GM20431 (cell line): Measurements from ENCODE around the gene APBA1.
"Not testable (repeated sequence)": the region's sequence is repeated elsewhere in the genome, so short reads cannot be mapped to it uniquely, and the experiment has no call there.

Experiments
- in situ Hi-C: fragments of 300-500 bp; cut with MseI, MboI; formaldehyde crosslinking; loops from one replicate; pipeline ENCODE4 v1.15.0; 2020; ENCODE audit warnings: low sequenced_read_pairs; ENCODE audit not compliant: unreplicated experiment

Gene APBA1

GRCh38 chr9:69611221-69611620 is 61.0 kb downstream of the APBA1 start:
- in situ Hi-C loops: no loop called here

DNA sequence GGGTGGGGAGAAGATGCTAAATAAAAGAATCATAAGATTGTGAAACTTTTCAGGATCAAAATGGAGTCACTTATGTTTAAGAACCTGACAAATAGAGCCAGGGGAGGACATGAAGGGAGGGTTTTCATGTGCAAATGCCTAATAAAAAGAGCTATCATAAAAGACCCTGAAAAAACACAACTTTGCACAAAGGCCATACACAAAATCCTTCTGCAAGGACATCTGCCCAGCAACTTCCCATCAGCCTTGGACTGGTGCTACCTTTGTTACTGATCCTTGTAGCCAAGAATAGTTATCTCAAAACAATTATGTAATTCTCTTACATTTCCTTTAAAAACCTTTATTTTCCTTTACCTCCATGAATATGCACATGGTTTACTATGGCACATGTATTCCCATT is 63.0 kb downstream of the APBA1 start:
- in situ Hi-C loops: no loop called here

DNA sequence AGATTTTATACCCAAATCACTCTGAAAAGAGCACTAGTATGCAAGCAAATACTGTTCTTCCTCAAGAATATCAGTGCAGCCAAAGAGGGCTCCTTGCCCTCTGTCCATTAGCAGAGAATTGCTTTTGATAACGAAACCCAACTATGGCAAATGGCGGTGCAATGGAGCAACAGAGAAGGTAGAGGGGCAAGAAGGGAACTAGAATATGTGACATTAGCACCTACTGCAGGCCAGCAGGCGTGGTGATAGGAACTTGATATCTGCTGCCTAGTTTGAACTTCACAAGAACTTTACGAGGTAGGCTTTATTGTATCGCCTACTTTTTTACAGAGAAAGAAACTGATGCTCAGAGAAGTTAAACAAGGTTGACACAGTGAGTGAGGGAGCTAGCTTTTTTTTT is 66.1 kb downstream of the APBA1 start:
- in situ Hi-C loops: no loop called here

DNA sequence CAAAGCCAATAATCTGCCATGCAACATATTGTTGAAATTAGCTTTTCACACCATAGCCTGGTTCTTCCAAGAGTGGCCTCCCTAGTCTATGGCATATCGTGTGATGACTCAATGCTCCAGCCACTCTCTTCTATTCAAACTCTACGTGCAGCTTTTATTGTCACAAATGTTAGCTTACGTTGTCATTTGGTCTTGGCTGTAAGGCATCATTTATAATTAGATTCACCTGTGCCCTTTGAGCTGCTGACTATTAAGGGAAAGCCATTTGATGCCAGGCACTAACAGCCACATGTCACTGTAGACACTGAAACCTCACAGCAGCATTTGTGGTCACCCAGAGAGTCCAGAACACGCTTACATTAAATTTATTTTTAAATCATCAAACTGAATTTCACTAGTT is 66.8 kb downstream of the APBA1 start:
- in situ Hi-C loops: no loop called here

- in situ Hi-C loops: no loop called here
These were observed 67.5 kb downstream of the APBA1 start for GRCh38 chr9:69604568-69605219.

GRCh38 chr9:69603656-69604055 is 68.5 kb downstream of the APBA1 start:
- in situ Hi-C loops: no loop called here

- in situ Hi-C loops: no loop called here
These were observed 69.4 kb downstream of the APBA1 start for GRCh38 chr9:69602773-69603172.

- in situ Hi-C loops: no loop called here
These were observed 70.5 kb downstream of the APBA1 start for GRCh38 chr9:69601698-69602097.

DNA sequence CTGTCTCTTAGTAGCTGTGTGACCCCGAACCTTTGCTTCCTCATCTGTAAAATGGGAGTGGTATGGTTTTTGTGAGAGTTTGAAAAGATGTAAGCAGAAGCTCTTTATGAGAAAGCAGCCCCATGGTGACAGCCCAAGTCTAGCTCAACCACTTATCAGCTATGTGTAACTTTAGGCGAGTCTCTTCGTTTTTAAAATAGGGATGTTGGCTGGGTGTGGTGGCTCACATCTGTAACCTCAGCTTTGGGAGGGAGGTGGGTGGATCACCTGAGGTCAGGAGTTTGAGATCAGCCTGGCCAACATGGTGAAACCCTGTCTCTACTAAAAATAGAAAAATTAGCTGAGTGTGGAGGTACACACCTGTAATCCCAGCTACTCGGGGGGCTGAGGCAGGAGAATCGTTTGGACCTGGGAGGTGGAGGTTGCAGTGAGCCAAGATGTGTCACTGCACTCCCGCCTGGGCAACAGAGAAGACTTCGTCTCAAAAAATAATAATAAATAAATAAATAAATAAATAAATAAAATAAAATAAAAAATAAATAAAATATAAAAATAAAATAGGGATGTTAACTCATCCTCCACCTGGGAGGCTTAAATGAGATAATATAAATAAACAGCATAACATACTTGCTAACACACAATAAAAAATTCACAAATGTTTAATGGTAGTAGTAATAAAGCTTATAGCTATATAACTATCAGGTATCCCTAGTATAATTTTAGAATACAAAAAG is 71.7 kb downstream of the APBA1 start:
- in situ Hi-C loops: no loop called here

DNA sequence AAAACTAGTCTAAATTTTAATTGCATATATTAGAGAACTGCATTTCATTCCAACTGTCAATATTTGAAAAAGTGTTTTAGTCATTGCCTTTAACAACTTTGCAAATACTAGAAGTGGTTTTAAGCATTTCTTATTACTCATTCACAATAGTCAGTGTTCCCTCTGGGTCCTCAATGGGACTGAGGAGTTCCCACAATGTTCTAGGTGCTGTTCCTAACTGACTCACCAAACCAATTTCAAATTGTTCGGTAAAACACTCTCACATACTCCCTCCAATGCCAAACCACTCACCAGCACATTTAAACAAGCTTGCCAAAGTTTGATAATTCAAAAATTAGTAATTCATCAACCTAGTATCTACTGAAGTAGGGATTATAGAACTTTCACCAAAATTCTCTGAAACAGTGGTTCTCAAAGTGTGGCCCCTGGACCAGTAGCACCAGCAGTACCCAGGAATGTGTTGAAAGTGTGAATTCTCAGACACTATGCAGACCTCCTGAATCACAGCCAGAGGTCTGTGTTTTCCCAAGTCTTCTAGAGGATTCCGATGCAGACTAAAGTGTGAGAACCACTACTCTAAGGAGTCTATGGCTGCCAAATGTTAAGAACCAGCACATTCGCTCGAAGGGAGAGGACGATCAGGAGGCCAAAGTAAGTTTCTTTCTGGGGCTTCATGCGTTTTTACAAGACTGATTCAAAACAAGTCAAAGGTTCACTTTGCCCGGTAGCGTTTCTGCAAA is 72.8 kb downstream of the APBA1 start:
- in situ Hi-C loops: no loop called here

DNA sequence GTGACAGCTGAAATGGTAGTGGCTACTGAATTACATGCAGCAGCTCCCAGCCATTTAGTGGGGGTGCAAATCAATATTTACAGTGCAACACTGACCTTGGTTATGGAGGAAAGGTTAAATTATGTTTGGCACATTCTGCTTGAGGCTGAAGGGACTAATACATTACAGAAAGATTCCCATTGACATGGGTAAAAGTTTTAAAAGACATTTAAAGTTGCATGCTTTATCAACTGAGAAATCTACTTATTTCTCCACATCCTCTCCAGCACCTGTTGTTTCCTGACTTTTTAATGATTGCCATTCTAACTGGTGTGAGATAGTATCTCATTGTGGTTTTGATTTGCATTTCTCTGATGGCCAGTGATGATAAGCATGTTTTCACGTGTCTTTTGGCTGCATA is 75.3 kb downstream of the APBA1 start:
- in situ Hi-C loops: not testable (repeated sequence)

DNA sequence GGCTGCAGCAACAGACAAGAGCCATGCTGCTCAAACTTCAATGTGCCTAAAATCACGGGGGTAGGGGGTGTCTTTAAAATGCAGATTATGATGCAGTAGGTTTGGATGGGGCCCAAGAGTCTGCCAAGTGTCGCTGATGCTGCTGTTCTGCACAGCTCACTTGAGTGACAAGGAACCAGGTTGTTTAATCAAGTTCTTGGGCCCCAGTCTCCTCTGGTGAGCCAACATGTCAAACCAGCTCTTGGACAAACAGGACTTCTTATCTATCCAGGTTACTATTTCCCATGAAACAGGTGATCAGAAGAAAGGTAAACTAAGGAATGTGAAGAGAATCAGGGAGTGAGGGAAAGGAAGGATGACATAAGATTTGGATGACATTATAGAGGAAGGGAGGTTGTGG is 78.0 kb downstream of the APBA1 start:
- in situ Hi-C loops: no loop called here

DNA sequence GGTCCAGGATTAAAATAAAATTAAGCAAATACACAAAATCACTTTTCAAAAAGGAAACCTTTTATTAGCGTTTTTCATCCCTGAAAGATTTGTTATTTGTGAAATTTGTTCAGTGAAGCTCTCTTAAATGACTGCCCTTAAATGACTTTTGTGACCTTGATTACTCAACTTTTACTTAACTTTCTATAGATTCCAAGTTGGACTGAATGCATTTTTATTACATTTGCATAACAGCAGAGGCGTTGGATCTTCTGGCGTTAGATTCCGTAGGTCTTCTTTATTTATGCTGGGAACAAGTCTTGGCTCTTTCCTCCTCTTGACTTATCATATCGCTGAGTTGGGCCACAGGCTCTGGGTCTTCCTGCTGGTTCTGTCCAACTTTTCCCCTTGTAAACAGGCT is 78.4 kb downstream of the APBA1 start:
- in situ Hi-C loops: no loop called here

GRCh38 chr9:69593301-69593700 is 78.9 kb downstream of the APBA1 start:
- in situ Hi-C loops: no loop called here

GRCh38 chr9:69590266-69590665 is 81.9 kb downstream of the APBA1 start:
- in situ Hi-C loops: no loop called here

DNA sequence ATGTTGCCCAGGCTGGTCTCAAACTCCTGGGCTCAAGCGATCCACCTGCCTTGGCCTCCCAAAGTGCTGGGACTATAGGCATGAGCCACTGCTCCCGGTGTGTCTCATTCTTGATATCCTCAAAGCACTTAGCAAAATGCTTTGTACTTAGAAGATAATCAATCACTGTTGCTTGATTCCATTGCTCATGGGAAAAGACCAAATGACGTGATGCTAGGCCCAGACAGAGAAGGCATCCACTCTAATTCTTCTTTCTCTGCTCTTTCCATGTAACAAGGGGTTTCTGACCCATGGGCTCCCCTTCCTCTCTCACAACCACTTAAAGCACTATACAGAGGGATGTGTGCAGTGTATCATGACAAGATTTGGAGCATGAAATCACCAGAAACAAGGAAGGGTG is 83.0 kb downstream of the APBA1 start:
- in situ Hi-C loops: no loop called here

DNA sequence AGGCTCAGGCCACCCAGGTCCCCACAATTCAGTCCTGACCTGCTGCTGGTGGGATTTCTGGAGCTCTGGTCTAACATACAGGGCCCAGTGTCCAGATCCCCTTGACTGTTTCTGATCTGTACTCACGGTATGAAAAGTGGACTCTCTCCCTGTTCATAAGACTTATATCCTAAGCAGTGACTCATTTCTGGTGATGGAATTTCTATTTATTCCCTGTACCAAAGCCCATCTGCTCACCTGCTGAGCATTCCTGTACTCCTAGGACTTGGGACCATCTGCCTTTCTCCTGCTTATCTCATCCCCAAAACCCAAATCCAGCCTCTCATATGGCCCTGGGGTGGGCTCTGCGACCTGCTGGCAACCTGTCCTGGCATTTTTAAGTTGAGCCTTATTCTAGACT is 86.6 kb downstream of the APBA1 start:
- in situ Hi-C loops: no loop called here

- in situ Hi-C loops: no loop called here
These were observed 87.4 kb downstream of the APBA1 start for GRCh38 chr9:69584759-69585158.

GRCh38 chr9:69583645-69584234 is 88.4 kb downstream of the APBA1 start:
- in situ Hi-C loops: no loop called here

DNA sequence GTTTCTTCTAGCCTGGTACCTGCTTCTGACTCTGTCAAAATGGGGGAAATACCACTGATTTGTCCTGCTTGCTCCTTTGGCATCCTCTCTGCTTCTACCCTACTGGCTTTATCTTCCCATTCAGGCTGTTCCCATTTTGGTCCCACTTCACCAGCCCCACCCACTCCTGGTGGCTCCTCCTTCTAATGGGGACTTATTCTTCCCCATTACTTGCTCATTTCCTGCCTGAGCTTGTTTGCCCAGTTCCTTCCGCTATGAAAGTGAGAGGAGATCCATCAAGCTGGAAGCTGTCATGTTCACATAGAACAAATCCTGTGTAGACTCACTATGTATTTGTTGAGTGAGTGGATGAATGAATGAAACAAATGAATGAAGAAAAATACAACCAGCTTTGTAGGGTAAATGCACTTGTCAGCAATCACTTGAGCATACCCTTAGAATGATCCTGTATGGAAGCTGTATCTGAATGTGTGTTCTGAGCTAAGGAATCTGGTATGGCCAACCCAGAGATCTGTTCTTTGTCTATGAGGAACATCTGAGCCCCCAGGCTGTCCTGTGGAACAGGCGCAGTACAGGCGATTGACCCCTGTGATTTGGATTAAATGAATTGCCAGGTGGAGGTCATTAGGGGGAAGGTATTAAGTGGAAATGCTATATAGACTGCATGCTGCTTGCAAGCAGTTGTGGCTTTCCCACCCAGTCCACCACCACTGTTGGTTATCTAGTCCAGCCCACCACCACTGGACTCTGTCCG is 89.5 kb downstream of the APBA1 start:
- in situ Hi-C loops: no loop called here
